GDM1 (cell line): ENCODE results near the gene TMEM80.

Experiments used
- DNase-seq: peaks from one replicate; lab custom pipeline; 2025; lab: John Stamatoyannopoulos, UW

Gene TMEM80

DNA sequence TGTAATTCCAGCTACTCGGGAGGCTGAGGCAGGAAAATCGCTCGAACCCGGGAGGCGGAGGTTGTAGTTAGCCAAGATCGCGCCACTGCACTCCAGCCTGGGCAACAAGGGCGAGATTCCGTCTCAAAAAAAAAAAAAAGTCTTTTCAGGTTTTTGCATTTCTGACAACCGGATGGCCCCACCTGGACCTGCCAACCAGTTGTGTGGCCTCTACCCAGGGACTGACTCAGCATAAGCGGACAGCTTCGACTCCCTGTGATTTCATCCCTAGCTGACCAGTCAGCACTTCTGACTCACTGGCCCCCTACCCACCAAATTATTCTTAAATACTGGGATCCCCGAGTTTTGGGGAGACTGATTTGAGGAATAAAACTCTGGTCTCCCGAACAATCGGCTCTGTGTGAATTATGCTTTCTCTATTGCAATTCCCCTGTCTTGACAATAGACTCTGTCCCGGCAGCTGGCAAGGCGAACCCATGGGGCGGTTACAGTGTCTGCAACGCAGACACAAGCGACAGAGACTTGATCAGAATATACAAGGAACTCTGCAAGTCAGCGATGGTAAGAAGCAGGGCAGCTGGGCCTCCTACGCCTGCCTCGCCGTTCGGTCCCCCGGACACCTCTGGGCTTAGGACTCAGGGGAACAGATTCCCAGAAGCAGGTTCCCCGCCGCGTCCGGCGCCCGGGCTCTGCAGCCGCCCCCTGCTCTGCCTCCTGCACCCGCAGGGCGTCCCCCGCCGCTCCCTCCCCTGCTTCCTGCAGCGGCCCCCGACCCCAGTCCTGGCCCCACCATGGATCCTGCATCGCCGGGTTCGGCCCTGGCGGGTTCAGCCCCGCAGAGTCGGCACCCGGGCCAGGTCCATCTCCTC is 50.9 kb downstream of the TMEM80 start:
- no peak for DNase-seq

DNA sequence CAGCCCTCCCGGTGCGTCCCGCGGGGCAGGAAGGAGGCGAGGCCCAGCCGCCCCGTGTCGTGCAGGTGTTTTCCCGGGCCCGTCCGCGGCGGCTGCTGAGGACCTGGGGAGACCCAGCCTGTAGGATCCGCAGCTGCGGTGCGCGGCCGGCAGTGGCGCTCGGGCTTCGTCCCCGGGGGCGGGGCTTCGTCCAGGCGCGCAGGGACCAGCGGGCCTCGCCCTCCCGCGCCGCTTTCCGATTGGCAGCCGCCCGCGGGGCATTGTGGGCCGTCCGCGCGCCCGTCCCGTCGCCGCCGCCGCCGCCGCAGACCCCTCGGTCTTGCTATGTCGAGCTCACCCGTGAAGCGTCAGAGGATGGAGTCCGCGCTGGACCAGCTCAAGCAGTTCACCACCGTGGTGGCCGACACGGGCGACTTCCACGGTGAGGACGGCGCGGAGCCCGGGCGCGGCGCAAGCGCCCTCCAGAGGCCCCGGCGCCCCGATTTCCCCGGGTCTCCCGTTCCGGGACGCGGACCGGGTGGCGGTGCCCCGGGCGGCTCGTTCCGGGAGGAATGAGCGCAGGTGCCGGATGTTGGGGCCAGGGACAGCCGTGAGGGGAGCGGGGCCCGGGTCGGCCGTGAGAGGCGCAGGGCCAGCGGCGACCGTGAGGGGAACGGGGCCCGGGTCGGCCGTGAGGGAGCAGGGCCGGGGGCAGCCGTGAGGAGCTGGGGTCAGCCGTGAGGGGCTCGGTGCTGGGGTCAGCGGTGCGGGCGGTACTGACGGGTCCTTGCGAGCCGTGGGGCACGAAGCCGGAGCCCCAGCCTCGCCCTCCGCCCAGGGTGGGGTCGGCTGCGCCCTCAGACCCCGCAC is 51.8 kb downstream of the TMEM80 start, which contains the start of gene TALDO1:
TSS of gene TALDO1 (plus strand) at position 307 of the 849 bp plus-strand sequence. CDS start at position 325, 18 bp downstream.
- peak; percentile 84 for DNase-seq

DNA sequence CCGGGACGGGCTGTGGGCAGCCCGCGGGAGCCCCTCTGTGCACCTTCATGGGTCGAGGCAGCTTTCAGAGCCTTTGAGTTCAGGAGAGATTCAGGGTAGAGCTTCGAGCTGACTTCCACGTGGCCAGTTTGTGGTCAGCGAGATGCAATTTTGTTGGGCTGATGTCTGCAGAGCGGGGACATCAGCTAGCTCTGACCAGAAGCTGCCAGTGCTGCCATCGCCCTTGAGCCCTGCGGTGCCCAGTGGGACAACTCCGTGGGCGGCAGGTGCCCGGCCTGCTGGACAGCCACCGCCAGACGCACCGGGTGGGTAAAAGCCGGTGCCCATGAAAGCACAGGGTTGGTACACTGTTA is 52.4 kb downstream of the TMEM80 start:
- no peak for DNase-seq

DNA sequence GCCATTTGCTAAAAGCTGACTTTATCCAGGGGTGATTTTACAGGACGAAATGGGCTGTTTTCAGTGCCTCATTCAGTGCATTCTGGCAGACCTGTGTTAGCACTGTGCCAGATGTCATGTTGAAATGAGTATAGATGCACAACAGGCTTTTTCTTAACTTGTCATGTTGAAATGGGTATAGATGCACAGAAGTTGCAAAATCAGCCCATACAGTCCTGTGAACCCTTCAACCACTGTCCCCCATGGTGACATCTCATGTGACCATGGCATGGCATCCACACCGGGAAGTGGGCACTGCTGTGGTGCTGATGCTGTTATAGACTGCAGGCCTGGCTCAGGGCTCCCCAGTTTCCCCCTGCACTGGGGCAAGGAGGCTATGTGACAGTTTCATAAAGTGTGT is 54.1 kb downstream of the TMEM80 start:
- DNase-seq, result no peak
